Panc1 (cell line): ENCODE results near the gene SFI1.

Experiments
- CTCF ChIP-seq: fragments of 450-650 bp; IDR thresholded peaks from 2 replicates; pipeline ENCODE4 v1.5.1; 2017; ENCODE audit warnings: mild to moderate bottlenecking
- POLR2AphosphoS5 ChIP-seq: IDR thresholded peaks from 2 replicates; pipeline ENCODE4 v1.6.1; 2012; ENCODE audit warnings: mild to moderate bottlenecking, low read depth, low read length, moderate library complexity

GRCh38 chr22:31491218-31491962 is 4.9 kb upstream of the SFI1 start:
- no peak for TF ChIP-seq CTCF
- TF ChIP-seq POLR2AphosphoS5 = no peak
